DND-41 (cell line): ENCODE results near the gene KRTAP19-6.

Source experiments
- ATAC-seq: fragments of 200-7000 bp; cut with Tn5 transposase; 3 replicates; pipeline ENCODE4 v1.9.1; 2021; ENCODE audit warnings: low read depth; ENCODE audit not compliant: insufficient read depth
- DNase-seq: peaks from one replicate; pipeline ENCODE4 v3.0.0-alpha.2; 2020
- H2AFZ ChIP-seq: 2 replicates; pipeline ENCODE4 v1.6.0; 2012; ENCODE audit warnings: low read depth, low read length
- H3K27ac ChIP-seq: 2 replicates; pipeline ENCODE4 v1.5.1; 2012; ENCODE audit warnings: low read length, inconsistent platforms
- H3K27me3 ChIP-seq: fragments of 200-600 bp; sonication (generic); 2 replicates; pipeline ENCODE4 v1.6.0; 2012; ENCODE audit warnings: low read length, mild to moderate bottlenecking, inconsistent platforms; ENCODE audit not compliant: insufficient read depth, poor library complexity
- H3K36me3 ChIP-seq: 2 replicates; pipeline ENCODE4 v1.5.1; 2012; ENCODE audit warnings: low read length, inconsistent platforms; ENCODE audit not compliant: insufficient read depth
- H3K4me1 ChIP-seq: 2 replicates; pipeline ENCODE4 v1.5.1; 2012; ENCODE audit warnings: mild to moderate bottlenecking, low read length; ENCODE audit not compliant: insufficient read depth
- H3K4me2 ChIP-seq: 2 replicates; pipeline ENCODE4 v1.6.0; 2012; ENCODE audit warnings: mild to moderate bottlenecking, moderate library complexity, low read length, inconsistent platforms; ENCODE audit not compliant: insufficient read depth
- H3K4me3 ChIP-seq, 2 experiments: fragments of 200-600 bp in 1 of 2; shearing (Covaris generic) in 1 of 2; 2 replicates each; pipeline ENCODE4 v1.5.1; 2012 to 2016; ENCODE audit warnings: inconsistent platforms in 2 of 2, low read length in 2 of 2, mild to moderate bottlenecking in 2 of 2, low read depth in 1 of 2, moderate library complexity in 1 of 2
- H3K79me2 ChIP-seq: 2 replicates; pipeline ENCODE4 v1.6.0; 2012; ENCODE audit warnings: low read length, inconsistent platforms; ENCODE audit not compliant: insufficient read depth
- H3K9ac ChIP-seq: 2 replicates; pipeline ENCODE4 v1.6.0; 2012; ENCODE audit warnings: low read depth, mild to moderate bottlenecking, inconsistent platforms, low read length, moderate library complexity
- H3K9me3 ChIP-seq: 2 replicates; pipeline ENCODE4 v1.5.1; 2012; ENCODE audit warnings: low read length, moderate library complexity, mild to moderate bottlenecking, inconsistent platforms; ENCODE audit not compliant: insufficient read depth, severe bottlenecking
- H4K20me1 ChIP-seq: 2 replicates; pipeline ENCODE4 v1.6.0; 2012; ENCODE audit warnings: low read length; ENCODE audit not compliant: insufficient read depth
- EZH2 ChIP-seq: IDR thresholded peaks from 3 replicates; pipeline ENCODE4 v1.6.1; 2012; ENCODE audit warnings: borderline replicate concordance, low read depth, mild to moderate bottlenecking, moderate library complexity, low read length, inconsistent platforms; ENCODE audit not compliant: severe bottlenecking
- TF ChIP-seq, protein P1 (sequence below): IDR thresholded peaks from 2 replicates; pipeline ENCODE4 v1.5.1; 2012; ENCODE audit warnings: borderline replicate concordance, low read length, moderate library complexity, mild to moderate bottlenecking; ENCODE audit not compliant: poor library complexity, severe bottlenecking; ENCODE audit errors: extremely low read depth

KRTAP19-6 gene

GRCh38 chr21:30563072-30563471 lies 21.4 kb upstream of the KRTAP19-6 start:
- TF ChIP-seq, protein P1, sequence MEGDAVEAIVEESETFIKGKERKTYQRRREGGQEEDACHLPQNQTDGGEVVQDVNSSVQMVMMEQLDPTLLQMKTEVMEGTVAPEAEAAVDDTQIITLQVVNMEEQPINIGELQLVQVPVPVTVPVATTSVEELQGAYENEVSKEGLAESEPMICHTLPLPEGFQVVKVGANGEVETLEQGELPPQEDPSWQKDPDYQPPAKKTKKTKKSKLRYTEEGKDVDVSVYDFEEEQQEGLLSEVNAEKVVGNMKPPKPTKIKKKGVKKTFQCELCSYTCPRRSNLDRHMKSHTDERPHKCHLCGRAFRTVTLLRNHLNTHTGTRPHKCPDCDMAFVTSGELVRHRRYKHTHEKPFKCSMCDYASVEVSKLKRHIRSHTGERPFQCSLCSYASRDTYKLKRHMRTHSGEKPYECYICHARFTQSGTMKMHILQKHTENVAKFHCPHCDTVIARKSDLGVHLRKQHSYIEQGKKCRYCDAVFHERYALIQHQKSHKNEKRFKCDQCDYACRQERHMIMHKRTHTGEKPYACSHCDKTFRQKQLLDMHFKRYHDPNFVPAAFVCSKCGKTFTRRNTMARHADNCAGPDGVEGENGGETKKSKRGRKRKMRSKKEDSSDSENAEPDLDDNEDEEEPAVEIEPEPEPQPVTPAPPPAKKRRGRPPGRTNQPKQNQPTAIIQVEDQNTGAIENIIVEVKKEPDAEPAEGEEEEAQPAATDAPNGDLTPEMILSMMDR, result no peak
- no peaks in the 10 kb centered on the region for H4K20me1 ChIP-seq
- no peak overlapping the region for H3K4me3 ChIP-seq
- H2AFZ ChIP-seq, result no peak overlapping the region
- ATAC-seq (no peak), DNase-seq (no peak)
- H3K4me1 ChIP-seq, result no peaks in the 10 kb centered on the region
- no peak overlapping the region for H3K4me2 ChIP-seq
- no peaks in the 10 kb centered on the region for H3K9me3 ChIP-seq
- H3K36me3 ChIP-seq, result no peaks in the 10 kb centered on the region
- H3K27me3 ChIP-seq, result no peaks in the 10 kb centered on the region
- H3K27ac ChIP-seq, result no peak overlapping the region
- H3K79me2 ChIP-seq, result no peaks in the 10 kb centered on the region
- H3K9ac ChIP-seq, result no peak overlapping the region

- TF ChIP-seq, protein P1, result no peak
- no peak for TF ChIP-seq EZH2
- no peak for ATAC-seq
Observed at GRCh38 chr21:30561957-30562356, 20.3 kb upstream of the KRTAP19-6 start.

DNA sequence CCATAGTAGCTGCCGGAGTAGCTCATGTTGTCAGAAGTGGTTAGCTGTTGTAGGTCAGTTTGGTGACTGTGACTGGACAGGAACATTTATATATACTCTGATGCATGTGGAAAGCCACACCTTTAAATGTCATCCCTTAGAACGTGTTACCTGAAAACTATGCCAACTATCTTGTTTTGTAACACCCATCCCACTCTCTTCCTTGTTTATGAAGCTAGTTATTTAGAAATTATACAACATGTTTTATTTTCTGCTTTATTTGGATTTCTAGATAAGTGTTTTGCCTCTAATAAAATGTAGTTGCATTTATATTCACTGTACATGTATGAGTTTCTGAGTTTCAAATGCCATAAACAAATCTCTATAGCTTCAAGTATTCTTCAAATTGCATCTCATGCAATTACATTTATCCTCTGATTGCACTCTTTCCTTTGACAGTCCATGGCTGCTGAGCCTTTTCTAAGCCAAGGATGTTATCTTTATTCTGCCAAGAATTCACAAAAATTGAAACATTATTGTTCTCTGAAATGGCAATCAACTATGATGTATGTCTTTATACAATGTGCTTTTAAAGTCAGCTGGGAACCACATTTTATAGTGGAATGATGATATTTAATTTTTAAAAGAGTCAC lies 19.7 kb upstream of the KRTAP19-6 start, which contains the start of gene KRTAP19-7:
Gene KRTAP19-7, minus strand, starts transcription at position 51 of the 632 bp plus-strand sequence. Its CDS starts 25 bp downstream, at position 26.
- Histone ChIP-seq H3K27ac (no peak within 1 kb of the TSS), H3K4me3 (no peak within 1 kb of the TSS), H3K27me3 (no peaks in the 10 kb centered on the region), H3K4me1 (no peaks in the 10 kb centered on the region), H3K9ac (no peak within 1 kb of the TSS), H4K20me1 (no peaks in the 10 kb centered on the region), H2AFZ (no peak within 1 kb of the TSS), H3K9me3 (no peaks in the 10 kb centered on the region), H3K36me3 (no peaks in the 10 kb centered on the region), H3K79me2 (no peaks in the 10 kb centered on the region), H3K4me2 (no peak within 1 kb of the TSS)
- ATAC-seq (no peak), DNase-seq (no peak)
- TF ChIP-seq EZH2, result no peak
- TF ChIP-seq, protein P1, result no peak

More at GRCh38 chr21:30561957-30562356, 20.3 kb upstream of the KRTAP19-6 start:
- H3K27me3 ChIP-seq, result no peaks in the 10 kb centered on the region
- no peaks in the 10 kb centered on the region for H3K9me3 ChIP-seq
- no peaks in the 10 kb centered on the region for H3K36me3 ChIP-seq
- H3K9ac ChIP-seq, result no peak overlapping the region
- no peak overlapping the region for H3K27ac ChIP-seq
- DNase-seq, result no peak
- H3K4me1 ChIP-seq, result no peaks in the 10 kb centered on the region
- no peaks in the 10 kb centered on the region for H4K20me1 ChIP-seq
- no peaks in the 10 kb centered on the region for H3K79me2 ChIP-seq
- no peak overlapping the region for H2AFZ ChIP-seq
- H3K4me3 ChIP-seq, result no peak overlapping the region
- no peak overlapping the region for H3K4me2 ChIP-seq
